Measurements from ENCODE around the gene EEPD1.

The EEPD1 gene

GRCh38 chr7:36154255-36155212, 1.5 kb downstream of the EEPD1 start:
- DNase-seq (ENCODE audit: low read depth in 2 of 2, low spot score in 1 of 2), result no peak

- DNase-seq (ENCODE audit: low read depth in 2 of 2, low spot score in 1 of 2), result no peak
Measured at GRCh38 chr7:36155811-36156361, 2.8 kb downstream of the EEPD1 start.

- DNase-seq (ENCODE audit: low read depth in 2 of 2, low spot score in 1 of 2), result no peak
Measured at GRCh38 chr7:36157527-36158320, 4.7 kb downstream of the EEPD1 start.

- no peak for DNase-seq (ENCODE audit: low read depth in 2 of 2, low spot score in 1 of 2)
Measured at GRCh38 chr7:36158321-36158605, 5.2 kb downstream of the EEPD1 start.

- DNase-seq (ENCODE audit: low read depth in 2 of 2, low spot score in 1 of 2), result no peak
Measured at GRCh38 chr7:36159618-36160017, 6.6 kb downstream of the EEPD1 start.

GRCh38 chr7:36160313-36160712, 7.3 kb downstream of the EEPD1 start:
- no peak for DNase-seq (ENCODE audit: low read depth in 2 of 2, low spot score in 1 of 2)

GRCh38 chr7:36161996-36162395, 8.9 kb downstream of the EEPD1 start:
- no peak for DNase-seq (ENCODE audit: low read depth in 2 of 2, low spot score in 1 of 2)

GRCh38 chr7:36165059-36165458, 12.0 kb downstream of the EEPD1 start:
- DNase-seq (ENCODE audit: low read depth in 2 of 2, low spot score in 1 of 2), result no peak

GRCh38 chr7:36165802-36166201, 12.7 kb downstream of the EEPD1 start:
- DNase-seq (ENCODE audit: low read depth in 2 of 2, low spot score in 1 of 2), result no peak

GRCh38 chr7:36167403-36168050, 14.5 kb downstream of the EEPD1 start:
- DNase-seq (ENCODE audit: low read depth in 2 of 2, low spot score in 1 of 2), result no peak

GRCh38 chr7:36171503-36171902, 18.4 kb downstream of the EEPD1 start:
- DNase-seq (ENCODE audit: low read depth in 2 of 2, low spot score in 1 of 2), result no peak

- no peak for DNase-seq (ENCODE audit: low read depth in 2 of 2, low spot score in 1 of 2)
Measured at GRCh38 chr7:36175886-36176285, 22.8 kb downstream of the EEPD1 start.

GRCh38 chr7:36176697-36177096, 23.6 kb downstream of the EEPD1 start:
- DNase-seq (ENCODE audit: low read depth in 2 of 2, low spot score in 1 of 2), result no peak

- DNase-seq (ENCODE audit: low read depth in 2 of 2, low spot score in 1 of 2), result no peak
Measured at GRCh38 chr7:36180121-36180520, 27.1 kb downstream of the EEPD1 start.

GRCh38 chr7:36181668-36182067, 28.6 kb downstream of the EEPD1 start:
- DNase-seq (ENCODE audit: low read depth in 2 of 2, low spot score in 1 of 2), result no peak

GRCh38 chr7:36182854-36183604, 30.0 kb downstream of the EEPD1 start:
- no peak for DNase-seq (ENCODE audit: low read depth in 2 of 2, low spot score in 1 of 2)

- DNase-seq (ENCODE audit: low read depth in 2 of 2, low spot score in 1 of 2), result no peak
Measured at GRCh38 chr7:36185092-36185491, 32.0 kb downstream of the EEPD1 start.

- DNase-seq (ENCODE audit: low read depth in 2 of 2, low spot score in 1 of 2), result no peak
Measured at GRCh38 chr7:36185756-36186155, 32.7 kb downstream of the EEPD1 start.

- DNase-seq (ENCODE audit: low read depth in 2 of 2, low spot score in 1 of 2), result no peak
Measured at GRCh38 chr7:36186359-36187121, 33.5 kb downstream of the EEPD1 start.

- DNase-seq (ENCODE audit: low read depth in 2 of 2, low spot score in 1 of 2), result no peak
Measured at GRCh38 chr7:36188266-36188665, 35.2 kb downstream of the EEPD1 start.

Data from stimulated activated CD8-positive, alpha-beta memory T cell treated with anti-CD3 and anti-CD28 coated beads, Interleukin-4, amount 100 ng/mL, for 4 hours (primary cell).